Smooth muscle cell (in vitro differentiated cells): ENCODE measurements around the gene DISC1. TPM values are rescaled to one million over a fixed set of nuclear protein-coding genes. Genes with fewer than 3 reads are reported as not detected.

ENCODE experiments used
- DNase-seq: peaks from one replicate; lab custom pipeline; 2025; ENCODE audit not compliant: unreplicated experiment; lab: John Stamatoyannopoulos, UW
- H2AFZ ChIP-seq: fragments of 200-600 bp; sonication (generic); 2 replicates; pipeline ENCODE4 v1.6.0; 2016; ENCODE audit warnings: antibody characterized with exemption, low read depth, mild to moderate bottlenecking
- H3F3A ChIP-seq: fragments of 200-600 bp; sonication (generic); 2 replicates; pipeline ENCODE4 v1.6.0; 2017; ENCODE audit warnings: antibody characterized with exemption, low read depth
- H3K27ac ChIP-seq: fragments of 200-600 bp; sonication (generic); 2 replicates; pipeline ENCODE4 v1.5.1; 2016; ENCODE audit warnings: low read depth, mild to moderate bottlenecking
- H3K27me3 ChIP-seq: fragments of 200-600 bp; sonication (generic); 2 replicates; pipeline ENCODE4 v1.6.1; 2016; ENCODE audit warnings: low read depth, mild to moderate bottlenecking
- H3K36me3 ChIP-seq: fragments of 200-600 bp; sonication (generic); 2 replicates; pipeline ENCODE4 v1.5.1; 2016; ENCODE audit warnings: low read depth
- H3K4me1 ChIP-seq: fragments of 200-600 bp; sonication (generic); 2 replicates; pipeline ENCODE4 v1.5.1; 2016; ENCODE audit warnings: low read depth
- H3K4me2 ChIP-seq: fragments of 200-600 bp; sonication (generic); 2 replicates; pipeline ENCODE4 v1.6.0; 2016; ENCODE audit warnings: mild to moderate bottlenecking
- H3K4me3 ChIP-seq: fragments of 200-600 bp; sonication (generic); 2 replicates; pipeline ENCODE4 v1.5.1; 2016; ENCODE audit warnings: mild to moderate bottlenecking
- H3K79me2 ChIP-seq: fragments of 200-600 bp; sonication (generic); 2 replicates; pipeline ENCODE4 v1.6.0; 2016; ENCODE audit warnings: low read depth, mild to moderate bottlenecking
- H3K9ac ChIP-seq: fragments of 200-600 bp; sonication (generic); 2 replicates; pipeline ENCODE4 v1.6.0; 2016; ENCODE audit warnings: low read depth
- H3K9me3 ChIP-seq: fragments of 200-600 bp; sonication (generic); replicated peaks from 2 replicates; pipeline ENCODE4 v1.5.1; 2016; ENCODE audit warnings: low read depth
- H4K20me1 ChIP-seq: fragments of 200-600 bp; sonication (generic); 2 replicates; pipeline ENCODE4 v1.6.0; 2016; ENCODE audit warnings: low read depth
- WGBS: methylation state at CpG from one replicate; pipeline ENCODE4 v1.1.7; 2016; ENCODE audit warnings: low lambda C conversion rate; 5-methylcytosine and 5-hydroxymethylcytosine counted together
- polyA plus RNA-seq: library from polyadenylated mRNA; unstranded; fragments of >200 nt; fragmentation: Nextera tagmentation; extraction: Ambion mirVana; gene quantifications from 2 replicates; pipeline ENCODE4 v1.2.1, GENCODE V29; 2016
- total RNA-seq: library from RNA; depleted of rRNA; stranded (reverse); fragments of >200 nt; gene quantifications from 2 replicates; pipeline ENCODE4 v1.2.3, GENCODE V29; 2014
- TF ChIP-seq, protein P1 (sequence below): fragments of 200-600 bp; sonication (generic); IDR thresholded peaks from 2 replicates; pipeline ENCODE4 v1.5.1; 2017; ENCODE audit warnings: borderline replicate concordance, mild to moderate bottlenecking, antibody characterized with exemption; ENCODE audit not compliant: insufficient read depth, poor library complexity, severe bottlenecking

DISC1 gene
- total and polyA plus RNA-seq, 2 experiments from 2014 or later, result 0.89 to 4.3 TPM

DNA sequence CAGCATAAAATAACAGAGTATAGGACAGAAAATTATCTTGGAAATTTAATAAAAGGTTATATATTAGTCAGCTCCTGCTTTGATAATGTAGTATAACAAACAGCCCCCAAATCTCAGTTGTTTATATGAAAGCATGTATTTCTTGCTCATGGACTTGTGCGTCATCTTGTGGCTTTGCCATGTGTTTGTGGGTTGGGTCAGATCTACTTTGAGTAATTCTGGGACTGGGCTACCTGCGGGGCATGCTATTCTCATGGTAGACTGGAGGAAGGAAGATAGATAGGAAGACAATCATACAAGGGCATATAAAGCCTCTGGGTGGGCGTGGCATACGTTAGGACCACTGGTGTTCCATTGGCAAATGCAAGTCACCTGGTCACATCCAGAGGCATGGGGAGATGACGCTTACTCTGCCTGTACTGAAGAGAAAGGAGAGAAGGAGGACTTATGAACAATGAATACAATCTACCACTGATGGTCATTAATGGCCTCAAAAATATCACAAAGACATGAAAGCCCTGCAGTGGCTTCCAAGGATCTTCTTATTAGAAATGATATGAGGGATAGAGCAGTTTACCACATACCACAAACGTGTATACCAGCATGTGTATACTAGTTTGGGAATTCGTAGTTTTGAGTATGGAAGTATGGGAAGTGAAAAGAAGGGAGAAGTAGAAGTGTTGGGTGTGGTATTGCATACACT is 267.0 kb downstream of the DISC1 start:
- H3K4me1 ChIP-seq, result no peaks in the 10 kb centered on the region
- H3K9me3 ChIP-seq, result no peaks in the 10 kb centered on the region
- no peak overlapping the region for H3K27ac ChIP-seq
- WGBS, result 94% methylated on average over 7 of the region's 7 CpGs
- H3K27me3 ChIP-seq, result no peaks in the 10 kb centered on the region
- no peak overlapping the region for H3K4me3 ChIP-seq
- H4K20me1 ChIP-seq, result no peaks in the 10 kb centered on the region
- no peak overlapping the region for H3K9ac ChIP-seq
- H3K4me2 ChIP-seq, result no peak overlapping the region
- no peaks in the 10 kb centered on the region for H3K79me2 ChIP-seq
- H3F3A ChIP-seq, result no peaks in the 10 kb centered on the region
- H3K36me3 ChIP-seq, result no peaks in the 10 kb centered on the region
- no peak for DNase-seq
- TF ChIP-seq, protein P1, sequence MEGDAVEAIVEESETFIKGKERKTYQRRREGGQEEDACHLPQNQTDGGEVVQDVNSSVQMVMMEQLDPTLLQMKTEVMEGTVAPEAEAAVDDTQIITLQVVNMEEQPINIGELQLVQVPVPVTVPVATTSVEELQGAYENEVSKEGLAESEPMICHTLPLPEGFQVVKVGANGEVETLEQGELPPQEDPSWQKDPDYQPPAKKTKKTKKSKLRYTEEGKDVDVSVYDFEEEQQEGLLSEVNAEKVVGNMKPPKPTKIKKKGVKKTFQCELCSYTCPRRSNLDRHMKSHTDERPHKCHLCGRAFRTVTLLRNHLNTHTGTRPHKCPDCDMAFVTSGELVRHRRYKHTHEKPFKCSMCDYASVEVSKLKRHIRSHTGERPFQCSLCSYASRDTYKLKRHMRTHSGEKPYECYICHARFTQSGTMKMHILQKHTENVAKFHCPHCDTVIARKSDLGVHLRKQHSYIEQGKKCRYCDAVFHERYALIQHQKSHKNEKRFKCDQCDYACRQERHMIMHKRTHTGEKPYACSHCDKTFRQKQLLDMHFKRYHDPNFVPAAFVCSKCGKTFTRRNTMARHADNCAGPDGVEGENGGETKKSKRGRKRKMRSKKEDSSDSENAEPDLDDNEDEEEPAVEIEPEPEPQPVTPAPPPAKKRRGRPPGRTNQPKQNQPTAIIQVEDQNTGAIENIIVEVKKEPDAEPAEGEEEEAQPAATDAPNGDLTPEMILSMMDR, result no peak
- no peak overlapping the region for H2AFZ ChIP-seq

DNA sequence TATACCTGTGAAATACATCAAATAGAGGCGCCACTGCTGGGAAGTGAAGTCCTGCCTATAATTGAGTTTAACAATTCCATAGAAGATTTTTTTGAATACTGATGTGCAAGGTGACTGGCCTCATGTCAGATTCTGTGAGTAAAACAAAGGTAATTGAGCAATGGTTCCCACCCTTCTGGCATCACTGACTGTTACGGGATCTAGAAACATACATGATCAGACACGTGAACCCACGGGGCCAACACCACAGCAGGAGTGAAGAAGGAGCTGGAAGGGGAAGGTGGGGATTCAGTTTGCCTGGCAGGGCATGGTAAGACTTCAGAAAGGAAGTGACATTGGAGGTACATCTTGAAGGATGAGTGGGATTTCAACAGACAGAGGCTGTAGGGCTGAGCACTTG is 270.2 kb downstream of the DISC1 start:
- DNase-seq, result no peak
- TF ChIP-seq, protein P1, result no peak

DNA sequence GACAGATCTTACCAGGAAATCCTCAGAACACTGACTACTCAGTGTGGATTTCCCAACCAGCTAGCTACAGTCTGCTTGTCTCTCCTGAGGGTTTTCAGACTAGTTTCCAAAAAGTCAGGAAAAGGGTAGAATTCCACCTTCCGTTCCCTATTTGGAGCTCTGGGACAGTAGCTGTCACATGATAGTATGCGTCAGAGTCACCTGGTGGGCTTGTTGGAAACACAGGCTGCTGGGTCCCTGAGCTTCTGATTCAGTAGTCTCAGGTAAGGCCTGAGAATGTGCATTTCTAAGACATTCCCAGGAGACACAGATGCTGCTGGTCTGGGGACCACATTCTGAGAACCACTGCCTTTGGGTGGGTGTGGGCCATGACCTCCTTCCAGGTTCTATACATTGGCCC is 272.5 kb downstream of the DISC1 start:
- H2AFZ ChIP-seq, result no peak overlapping the region
- no peaks in the 10 kb centered on the region for H4K20me1 ChIP-seq
- H3K27ac ChIP-seq, result no peak overlapping the region
- no peaks in the 10 kb centered on the region for H3K9me3 ChIP-seq
- H3K4me1 ChIP-seq, result peaks cover 19% of the 10 kb centered on the region
- no peaks in the 10 kb centered on the region for H3F3A ChIP-seq
- H3K36me3 ChIP-seq, result no peaks in the 10 kb centered on the region
- H3K9ac ChIP-seq, result no peak overlapping the region
- TF ChIP-seq, protein P1, result no peak
- no peaks in the 10 kb centered on the region for H3K79me2 ChIP-seq
- no peaks in the 10 kb centered on the region for H3K27me3 ChIP-seq
- H3K4me3 ChIP-seq, result no peak overlapping the region
- 98% methylated on average over 2 of the region's 2 CpGs for WGBS
- DNase-seq, result no peak
- H3K4me2 ChIP-seq, result no peak overlapping the region

More for the DNA sequence above, 270.2 kb downstream of the DISC1 start:
- Histone ChIP-seq H3K4me2 (no peak overlapping the region), H3K9ac (no peak overlapping the region), H3K36me3 (no peaks in the 10 kb centered on the region), H4K20me1 (no peaks in the 10 kb centered on the region), H3F3A (no peaks in the 10 kb centered on the region), H3K4me3 (no peak overlapping the region), H2AFZ (no peak overlapping the region), H3K27me3 (no peaks in the 10 kb centered on the region), H3K9me3 (no peaks in the 10 kb centered on the region), H3K27ac (no peak overlapping the region), H3K4me1 (peaks cover 19% of the 10 kb centered on the region), H3K79me2 (no peaks in the 10 kb centered on the region)
- 97% methylated on average over 4 of the region's 4 CpGs for WGBS
